Measurements from ENCODE around the gene ERP44. TPM values are rescaled to one million over a fixed set of nuclear protein-coding genes. Genes with fewer than 3 reads are reported as not detected.
"Not testable (repeated sequence)": the region's sequence is repeated elsewhere in the genome, so short reads cannot be mapped to it uniquely, and the experiment has no call there.

ERP44 gene
- total and polyA plus RNA-seq, 8 donors, result 24.7 to 37.3 (median 31.5) TPM

DNA sequence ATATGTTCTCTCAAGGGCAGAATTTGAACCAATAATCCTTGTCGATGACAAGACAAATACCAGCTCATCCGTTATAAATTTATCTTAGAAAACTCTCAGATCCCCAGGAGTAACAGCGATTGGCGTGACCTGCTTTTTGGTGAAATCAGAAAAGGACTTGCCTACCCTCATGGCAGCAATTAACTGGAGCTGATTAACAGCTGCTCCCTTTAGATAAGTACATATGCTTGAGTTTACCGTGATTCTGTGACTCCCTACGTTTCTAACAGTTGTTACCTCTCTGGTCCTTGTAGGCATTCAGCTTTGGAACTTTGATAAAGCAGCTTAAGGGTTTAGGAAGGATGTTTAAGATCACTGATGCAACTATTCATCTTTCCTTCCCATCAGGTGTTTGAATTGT, 2.8 kb upstream of the ERP44 start:
- ATAC-seq, result no peak
- Histone ChIP-seq H3K27me3 (no peaks in the 10 kb centered on the region), H3K36me3 (peaks cover 0 to 35% of the 10 kb centered on the region in 2 donors), H3K4me3 (no peak overlapping the region), H3K9me3 (no peaks in the 10 kb centered on the region), H3K4me1 (peaks cover 10 to 25% of the 10 kb centered on the region in 2 donors), H3K27ac (no peak overlapping the region)
- no peak for DNase-seq
- TF ChIP-seq, protein P1, sequence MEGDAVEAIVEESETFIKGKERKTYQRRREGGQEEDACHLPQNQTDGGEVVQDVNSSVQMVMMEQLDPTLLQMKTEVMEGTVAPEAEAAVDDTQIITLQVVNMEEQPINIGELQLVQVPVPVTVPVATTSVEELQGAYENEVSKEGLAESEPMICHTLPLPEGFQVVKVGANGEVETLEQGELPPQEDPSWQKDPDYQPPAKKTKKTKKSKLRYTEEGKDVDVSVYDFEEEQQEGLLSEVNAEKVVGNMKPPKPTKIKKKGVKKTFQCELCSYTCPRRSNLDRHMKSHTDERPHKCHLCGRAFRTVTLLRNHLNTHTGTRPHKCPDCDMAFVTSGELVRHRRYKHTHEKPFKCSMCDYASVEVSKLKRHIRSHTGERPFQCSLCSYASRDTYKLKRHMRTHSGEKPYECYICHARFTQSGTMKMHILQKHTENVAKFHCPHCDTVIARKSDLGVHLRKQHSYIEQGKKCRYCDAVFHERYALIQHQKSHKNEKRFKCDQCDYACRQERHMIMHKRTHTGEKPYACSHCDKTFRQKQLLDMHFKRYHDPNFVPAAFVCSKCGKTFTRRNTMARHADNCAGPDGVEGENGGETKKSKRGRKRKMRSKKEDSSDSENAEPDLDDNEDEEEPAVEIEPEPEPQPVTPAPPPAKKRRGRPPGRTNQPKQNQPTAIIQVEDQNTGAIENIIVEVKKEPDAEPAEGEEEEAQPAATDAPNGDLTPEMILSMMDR (IDR thresholded peaks at IDR 0.05), result no peak
- intact Hi-C loops (cut with DNase I), result no loop called here

DNA sequence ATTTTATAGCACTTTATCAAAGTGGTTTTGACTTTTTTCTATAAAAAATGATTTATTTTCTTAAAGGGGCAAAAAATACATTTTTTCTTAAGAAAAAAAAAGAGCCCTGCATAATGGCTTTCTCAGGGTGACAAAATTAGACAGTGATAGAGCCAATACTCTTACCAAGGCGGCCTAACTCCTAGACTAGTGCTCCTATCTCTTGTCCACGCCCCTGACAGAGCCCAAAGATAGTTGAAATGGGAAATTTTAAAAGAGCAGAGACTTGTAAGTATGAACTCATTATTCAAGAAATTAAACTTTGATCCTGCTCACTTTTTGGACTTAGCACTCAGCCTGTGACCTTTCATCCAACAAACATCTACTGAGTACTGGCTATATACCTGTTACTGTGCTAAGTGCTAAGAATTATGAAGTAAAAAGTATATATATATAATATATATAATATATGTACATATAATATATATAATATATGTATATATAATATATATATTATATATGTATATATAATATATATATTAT, 1.4 kb upstream of the ERP44 start:
- Histone ChIP-seq H3K27me3 (no peaks in the 10 kb centered on the region), H3K4me3 (peak overlapping the region in 1 of 2 donors; percentile 82), H3K4me1 (peaks cover 10 to 39% of the 10 kb centered on the region in 2 donors), H3K36me3 (peaks cover 0 to 21% of the 10 kb centered on the region in 2 donors), H3K9me3 (no peaks in the 10 kb centered on the region), H3K27ac (peak overlapping the region; percentile 81 to 91)
- no peak for DNase-seq
- ATAC-seq, result no peak
- TF ChIP-seq, protein P1 (IDR thresholded peaks at IDR 0.05), result no peak
- intact Hi-C loops (cut with DNase I), result no loop called here

DNA sequence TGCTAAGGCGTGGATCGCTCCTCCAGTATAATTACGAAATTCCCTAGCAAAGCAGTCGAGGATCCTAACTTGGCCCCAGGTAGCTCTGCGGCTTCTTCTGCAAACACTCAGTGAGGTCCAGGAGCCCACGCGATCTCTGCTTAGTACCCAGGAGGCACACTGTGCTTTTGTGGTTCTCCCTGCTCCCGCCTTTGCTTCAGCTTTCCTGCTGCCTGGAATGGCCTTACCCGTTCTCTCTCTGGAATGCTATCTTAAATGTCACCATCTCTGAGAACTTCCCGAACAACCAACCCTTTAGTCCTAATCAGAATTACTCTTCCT, 882 bp upstream of the ERP44 start:
- Histone ChIP-seq H3K4me3 (peak overlapping the region; percentile 82 to 96), H3K36me3 (peaks cover 0 to 18% of the 10 kb centered on the region in 2 donors), H3K4me1 (peaks cover 10 to 41% of the 10 kb centered on the region in 2 donors), H3K27ac (peak overlapping the region; percentile 81 to 91), H3K27me3 (no peaks in the 10 kb centered on the region), H3K9me3 (no peaks in the 10 kb centered on the region)
- DNase-seq (peak in 1 of 4 donors; percentile 60), ATAC-seq (peak; percentile 47)
- TF ChIP-seq, protein P1 (IDR thresholded peaks at IDR 0.05), result no peak
- intact Hi-C loops (cut with DNase I), result no loop called here

DNA sequence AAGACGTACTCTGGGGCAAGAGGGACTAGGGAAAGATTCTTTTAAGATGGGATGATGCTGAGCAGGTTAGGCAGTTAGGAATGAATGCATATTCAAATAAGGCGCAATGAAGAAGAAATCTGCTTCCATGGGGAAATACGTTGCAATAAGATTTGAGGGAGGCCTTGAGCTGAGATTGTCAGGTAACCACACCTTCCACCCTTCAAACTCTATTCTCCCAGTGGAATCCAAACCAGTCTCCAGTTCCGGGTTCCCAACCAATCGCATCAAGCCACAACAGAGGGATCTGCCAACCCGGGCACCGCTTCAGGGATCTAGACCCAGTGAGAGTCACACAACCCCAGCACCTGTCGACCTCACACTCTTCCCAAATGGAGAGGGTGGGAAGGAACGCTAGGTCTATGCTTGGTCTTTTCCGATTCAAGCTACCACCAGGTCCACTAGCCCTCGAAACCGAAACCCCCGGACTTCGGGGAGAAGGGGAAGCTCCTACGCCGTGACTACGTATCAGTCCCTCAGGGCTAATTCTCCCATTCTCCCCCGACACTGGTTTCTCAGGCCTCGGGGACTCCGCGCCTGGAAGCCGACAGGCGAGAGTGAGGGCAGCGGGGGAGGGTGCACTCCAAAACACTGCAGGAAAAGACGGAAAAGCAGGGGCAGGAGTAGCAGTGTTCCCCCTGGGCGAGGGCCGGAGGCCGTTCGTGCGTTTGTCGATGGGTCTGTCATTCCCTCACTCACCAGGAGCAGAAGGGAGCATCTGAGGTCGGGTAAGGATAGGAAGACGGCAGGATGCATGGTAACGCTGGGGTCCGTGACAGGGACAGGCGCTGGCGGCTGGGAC, 534 bp downstream of the ERP44 start:
- DNase-seq, result peak in 3 of 4 donors; percentile 32 to 80 (median 76)
- H3K27me3 ChIP-seq, result no peaks in the 10 kb centered on the region
- peaks cover 0 to 9% of the 10 kb centered on the region in 2 donors for H3K36me3 ChIP-seq
- peaks cover 10 to 47% of the 10 kb centered on the region in 2 donors for H3K4me1 ChIP-seq
- H3K9me3 ChIP-seq, result no peaks in the 10 kb centered on the region
- H3K27ac ChIP-seq, result peak overlapping the region; percentile 81 to 91
- TF ChIP-seq, protein P1 (IDR thresholded peaks at IDR 0.05), result no peak
- ATAC-seq, result peak; percentile 66
- peak overlapping the region; percentile 82 to 96 for H3K4me3 ChIP-seq
- intact Hi-C loops (cut with DNase I), result no loop called here

DNA sequence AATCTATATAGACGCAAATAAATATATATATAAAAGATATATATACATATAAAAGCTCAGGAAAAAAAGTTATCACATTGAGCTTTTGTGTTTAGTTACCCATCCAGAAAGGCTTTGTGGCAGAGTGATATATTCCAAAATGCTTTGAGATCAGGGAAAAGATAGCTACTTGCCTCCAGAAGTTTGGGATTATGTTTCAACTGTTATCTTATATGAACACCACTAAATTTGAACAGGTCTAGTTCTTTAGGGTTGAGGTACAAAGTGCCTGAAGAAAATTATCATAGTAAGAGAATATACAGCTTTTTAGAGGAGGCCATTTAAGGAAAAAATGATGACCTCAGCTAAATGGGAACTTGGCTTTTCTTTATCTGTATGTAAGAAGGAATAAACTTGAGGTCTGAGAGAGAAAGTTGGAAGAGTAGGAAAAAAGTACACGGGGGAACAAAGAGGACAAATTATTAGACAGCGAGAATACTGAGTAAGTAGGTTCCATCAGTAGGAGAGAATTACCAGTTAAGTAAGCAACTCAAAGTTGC, 2.4 kb downstream of the ERP44 start:
- Histone ChIP-seq H3K27ac (no peak overlapping the region), H3K4me3 (no peak overlapping the region), H3K36me3 (no peaks in the 10 kb centered on the region), H3K9me3 (no peaks in the 10 kb centered on the region), H3K4me1 (peaks cover 10 to 52% of the 10 kb centered on the region in 2 donors), H3K27me3 (no peaks in the 10 kb centered on the region)
- intact Hi-C loops (cut with DNase I), result no loop called here
- DNase-seq (no peak), ATAC-seq (no peak)
- TF ChIP-seq, protein P1 (IDR thresholded peaks at IDR 0.05), result no peak

DNA sequence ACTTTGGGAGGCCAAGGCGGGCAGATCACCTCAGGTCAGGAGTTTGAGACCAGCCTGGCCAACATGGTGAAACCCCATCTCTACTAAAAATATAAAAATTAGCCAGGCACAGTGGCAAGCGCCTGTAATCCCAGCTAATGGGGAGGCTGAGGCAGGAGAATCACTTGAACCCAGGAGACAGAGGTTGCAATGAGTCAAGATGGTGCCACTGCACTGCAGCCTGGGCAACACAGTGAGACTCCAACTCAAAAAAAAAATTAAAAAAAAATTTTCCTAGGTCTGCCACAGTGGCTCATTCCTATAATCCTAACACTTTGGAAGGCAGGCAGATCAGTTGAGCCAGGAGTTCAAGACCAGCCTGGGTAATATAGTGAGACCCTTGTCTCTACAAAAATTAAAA, 4.4 kb downstream of the ERP44 start:
- DNase-seq; H3K27ac ChIP-seq; intact Hi-C loops (cut with DNase I); H3K27me3 ChIP-seq; H3K36me3 ChIP-seq; ATAC-seq; H3K4me3 ChIP-seq; H3K9me3 ChIP-seq: not testable (repeated sequence)
- peaks cover 5 to 53% of the 10 kb centered on the region in 2 donors for H3K4me1 ChIP-seq

Measured in left lung (tissue), 10 donors.